Measurements from ENCODE around the gene BRD3OS.

BRD3OS gene

DNA sequence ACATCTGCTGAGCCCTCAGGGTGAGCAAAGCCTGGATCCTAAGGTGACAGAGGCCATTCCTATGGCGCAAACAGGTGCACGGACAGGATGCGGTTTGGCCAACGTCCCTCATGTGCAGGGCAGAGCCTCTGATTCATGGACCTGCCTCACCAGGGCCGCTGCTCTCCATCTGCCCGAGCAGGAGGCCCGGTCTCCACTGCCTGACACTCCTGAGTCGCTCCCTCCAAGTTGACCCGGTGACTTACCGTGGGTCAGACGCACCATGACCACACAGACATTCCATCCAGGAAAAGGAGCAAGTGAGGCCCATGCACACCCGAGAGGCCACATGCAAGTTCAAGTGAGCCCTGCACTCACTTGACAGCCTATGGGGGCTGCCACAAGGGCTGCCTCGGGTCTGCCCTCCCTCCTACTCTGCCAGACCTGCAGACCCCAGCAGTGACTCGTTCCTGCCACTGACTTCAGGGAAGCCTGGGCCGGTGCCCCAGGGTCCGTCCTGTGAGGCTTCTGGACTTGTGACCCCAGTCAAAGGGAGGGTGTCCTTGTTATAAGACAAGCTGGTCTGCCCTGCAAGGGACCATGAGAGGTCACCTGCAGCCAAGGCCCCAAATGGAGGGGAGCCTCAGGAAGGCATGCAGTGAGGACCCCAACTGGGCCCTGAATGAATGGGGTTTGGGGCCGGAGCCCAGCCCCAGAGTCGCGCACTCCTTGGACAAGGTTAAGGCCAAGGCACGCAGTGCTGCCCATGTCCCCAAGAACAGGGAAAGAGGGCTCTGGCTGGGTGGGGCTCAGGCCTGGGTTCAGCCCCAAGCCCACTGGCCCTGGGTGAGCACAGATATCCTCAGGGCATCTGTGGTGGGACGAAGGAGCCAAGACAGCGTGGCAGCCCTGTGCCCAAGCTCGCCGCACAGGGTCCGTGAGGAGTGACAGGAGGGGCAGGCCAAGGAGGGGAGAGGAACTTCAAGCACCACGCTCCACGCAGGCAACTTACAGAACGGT lies 10.1 kb downstream of the BRD3OS start:
- DNase-seq = no peak

DNA sequence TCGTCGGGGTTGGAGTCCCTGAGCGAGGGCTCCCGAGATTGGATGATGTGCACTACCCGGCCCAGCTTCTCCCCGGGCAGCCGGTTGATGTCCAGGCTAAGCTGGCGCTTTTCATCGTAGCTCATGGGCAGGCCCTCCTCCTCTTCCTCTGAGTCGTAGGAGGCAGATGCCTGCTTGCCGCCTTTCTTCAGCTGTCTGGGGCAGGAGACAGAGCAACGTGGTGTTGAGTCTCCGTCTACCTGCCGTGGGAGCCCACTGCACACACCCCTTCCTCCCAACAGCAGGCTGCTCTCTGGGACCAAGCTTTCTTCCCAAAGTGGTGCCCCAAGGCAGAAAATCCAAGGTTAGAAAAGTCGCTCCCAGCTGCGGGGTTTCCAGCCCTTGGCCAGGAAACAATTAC lies 10.8 kb downstream of the BRD3OS start:
- no peak for DNase-seq

DNA sequence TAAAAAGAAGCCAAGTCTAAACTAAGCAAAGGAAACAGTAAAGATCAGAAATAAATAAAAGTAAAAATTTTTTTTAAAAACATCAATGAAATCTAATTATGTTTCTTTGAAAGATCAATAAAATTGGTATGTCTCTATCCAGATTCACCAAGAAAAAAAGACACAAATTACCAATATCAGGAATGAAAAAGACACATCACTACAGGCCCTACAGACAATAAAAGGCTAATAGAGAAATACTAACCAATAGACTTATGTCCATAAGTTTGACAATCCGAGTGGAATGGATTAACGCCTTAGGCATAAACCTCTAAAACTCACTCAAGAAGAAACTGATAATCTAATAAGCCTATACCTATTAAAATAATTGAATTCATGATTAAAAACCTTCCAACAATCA lies 12.4 kb downstream of the BRD3OS start:
- no peak for DNase-seq

DNA sequence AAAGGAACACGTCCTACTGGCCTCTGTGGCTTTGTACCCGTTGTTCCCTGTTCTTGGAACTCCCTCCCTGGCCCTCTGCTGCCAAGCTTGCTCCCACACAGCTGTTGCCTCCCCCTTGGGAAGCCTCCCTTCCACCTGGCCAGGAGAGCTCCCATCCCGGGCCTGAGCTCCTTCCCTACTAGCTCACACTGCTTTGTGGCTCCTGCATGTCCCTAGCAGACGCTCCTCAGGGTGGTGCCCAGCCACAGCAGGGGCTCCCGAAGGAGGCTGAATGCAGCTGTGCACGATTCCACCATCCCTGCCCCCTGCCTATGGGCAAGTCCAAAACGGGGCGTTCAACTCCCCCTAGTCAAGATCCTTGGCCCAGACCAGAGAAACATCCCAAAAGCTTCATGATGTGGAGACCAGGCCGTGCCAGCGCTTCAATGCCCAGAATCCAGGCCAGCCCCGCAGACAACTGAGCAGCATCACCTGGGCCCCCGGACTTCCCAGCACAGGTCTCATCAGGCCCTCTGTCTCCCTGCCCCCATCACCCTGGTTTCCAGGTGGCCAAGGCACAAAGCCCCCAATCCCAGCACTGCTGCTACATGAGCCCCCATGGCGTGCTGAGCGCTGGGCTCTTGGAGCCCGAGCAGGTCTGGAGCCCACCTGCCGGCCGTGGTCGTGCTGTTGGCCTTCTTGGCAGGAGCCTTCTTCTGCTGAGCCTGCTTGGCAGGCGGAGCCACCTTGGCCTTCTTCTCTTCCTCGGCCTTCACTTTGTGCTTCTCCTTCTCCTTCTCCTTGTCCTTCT lies 14.3 kb downstream of the BRD3OS start:
- DNase-seq = no peak

DNA sequence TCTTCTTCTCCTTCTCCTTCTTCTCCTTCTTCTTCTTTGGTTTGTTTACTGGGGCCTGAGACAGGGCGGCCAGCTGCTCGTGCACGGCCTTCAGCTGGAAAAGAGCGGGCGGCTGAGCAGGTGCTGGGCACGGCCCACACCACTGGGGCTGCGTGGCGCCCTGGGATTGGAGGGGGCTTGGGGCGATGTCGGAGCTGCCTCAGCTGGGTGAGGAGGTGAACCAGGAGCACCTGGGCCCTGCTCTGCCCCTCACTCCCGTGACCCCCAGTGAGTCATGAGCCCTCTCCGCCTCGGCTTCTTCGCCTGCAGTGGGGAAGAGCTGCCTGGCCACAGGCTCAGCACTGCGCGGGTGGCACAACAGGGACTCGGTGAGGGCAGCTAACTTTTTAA lies 14.9 kb downstream of the BRD3OS start:
- DNase-seq = no peak

DNA sequence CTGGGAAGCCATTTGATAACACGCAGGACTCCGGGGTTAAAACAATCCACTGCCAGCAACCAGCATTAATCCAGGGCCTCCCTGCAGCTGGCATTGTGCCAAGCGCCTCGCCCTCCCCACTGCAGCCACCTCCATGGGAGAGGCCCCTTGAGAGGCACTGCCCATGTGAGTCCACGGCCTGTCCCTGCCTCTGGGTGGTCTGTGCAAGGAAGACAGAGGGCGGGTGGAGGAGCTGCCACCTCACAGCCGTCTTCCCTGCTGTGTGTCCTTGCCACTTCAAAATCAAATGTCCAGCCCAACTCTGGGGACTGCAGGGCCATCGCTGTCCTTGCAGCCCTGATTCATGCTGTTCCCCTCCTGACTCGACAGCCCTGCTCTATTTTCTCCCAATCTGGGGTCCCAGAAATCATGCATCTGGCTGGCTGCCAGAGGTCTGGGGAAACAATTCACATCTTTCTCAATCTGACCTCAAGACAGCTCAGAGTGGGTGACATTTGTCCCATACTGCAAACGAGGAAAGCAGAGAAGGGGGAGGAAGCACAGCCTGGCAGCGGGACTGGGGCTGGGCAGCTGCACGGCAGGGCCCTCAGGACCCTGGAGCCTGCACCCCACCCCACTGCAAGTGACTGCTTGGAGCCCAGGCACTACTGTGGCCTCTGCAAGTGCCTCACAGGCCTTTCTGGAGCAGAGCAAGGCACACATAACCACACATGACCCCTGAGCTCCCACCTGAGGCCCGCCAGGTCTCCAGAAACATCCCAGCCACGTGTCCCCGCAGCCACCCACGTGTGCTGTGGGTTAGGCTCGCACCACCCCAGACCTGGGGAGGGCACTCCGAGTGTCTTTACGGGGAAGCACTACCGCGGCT lies 15.7 kb downstream of the BRD3OS start:
- no peak for DNase-seq

DNA sequence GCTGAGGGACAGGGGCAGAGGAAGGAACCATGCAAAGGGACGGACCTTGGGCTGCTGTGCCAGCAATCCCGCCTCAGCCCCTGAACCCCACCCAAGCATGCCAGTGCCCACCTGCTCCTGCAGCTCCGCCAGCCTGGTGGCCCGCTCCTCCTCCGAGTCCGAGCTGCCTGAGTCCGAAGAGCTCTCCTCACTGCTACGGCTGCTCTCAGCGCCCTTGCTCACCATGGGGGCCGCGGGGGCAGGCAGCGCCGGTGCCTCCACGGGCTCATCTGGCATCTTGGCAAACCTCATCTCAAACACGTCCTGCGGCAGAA lies 16.3 kb downstream of the BRD3OS start:
- no peak for DNase-seq

DNA sequence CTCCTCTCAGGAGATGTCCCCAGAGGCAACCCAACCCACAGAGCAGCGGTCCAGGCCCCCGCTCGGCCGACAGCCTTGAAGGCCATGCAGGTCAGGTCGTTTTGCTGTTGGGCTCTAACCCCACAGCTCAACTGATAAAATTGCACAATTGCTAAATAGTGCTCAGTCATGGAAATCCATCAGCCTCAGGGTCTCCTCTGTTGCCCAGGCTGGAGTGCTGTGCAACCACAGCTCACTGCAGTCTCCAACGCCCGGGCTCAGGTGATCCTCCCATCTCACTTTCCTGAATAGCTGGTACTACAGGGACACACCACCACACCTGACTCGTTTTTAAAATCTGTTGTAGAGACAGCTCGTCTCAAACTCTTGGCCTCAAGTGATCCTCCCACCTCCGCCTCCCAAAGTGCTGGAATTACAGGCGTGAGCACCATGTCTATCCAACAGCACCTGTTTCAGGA lies 18.3 kb downstream of the BRD3OS start:
- no peak for DNase-seq

DNA sequence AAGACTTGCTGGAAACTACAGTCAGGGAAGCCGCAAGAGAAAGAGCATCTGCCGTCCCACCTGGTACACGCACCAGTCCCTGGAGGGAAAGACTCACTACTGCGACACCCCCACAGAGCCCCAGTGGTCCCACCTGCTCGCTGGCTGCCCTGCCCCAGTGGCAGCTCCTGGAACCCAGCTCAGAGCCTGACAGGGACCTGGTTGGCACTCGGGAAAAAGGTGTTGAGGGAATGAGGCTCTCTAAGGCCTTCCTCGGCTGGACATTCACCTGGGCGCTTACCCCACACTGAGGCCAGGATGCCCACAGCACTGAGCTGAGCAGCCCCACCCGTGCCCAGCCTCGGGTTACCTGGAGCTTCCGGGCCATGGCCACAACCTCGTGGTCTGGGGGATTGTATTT lies 19.7 kb downstream of the BRD3OS start:
- DNase-seq = no peak

DNA sequence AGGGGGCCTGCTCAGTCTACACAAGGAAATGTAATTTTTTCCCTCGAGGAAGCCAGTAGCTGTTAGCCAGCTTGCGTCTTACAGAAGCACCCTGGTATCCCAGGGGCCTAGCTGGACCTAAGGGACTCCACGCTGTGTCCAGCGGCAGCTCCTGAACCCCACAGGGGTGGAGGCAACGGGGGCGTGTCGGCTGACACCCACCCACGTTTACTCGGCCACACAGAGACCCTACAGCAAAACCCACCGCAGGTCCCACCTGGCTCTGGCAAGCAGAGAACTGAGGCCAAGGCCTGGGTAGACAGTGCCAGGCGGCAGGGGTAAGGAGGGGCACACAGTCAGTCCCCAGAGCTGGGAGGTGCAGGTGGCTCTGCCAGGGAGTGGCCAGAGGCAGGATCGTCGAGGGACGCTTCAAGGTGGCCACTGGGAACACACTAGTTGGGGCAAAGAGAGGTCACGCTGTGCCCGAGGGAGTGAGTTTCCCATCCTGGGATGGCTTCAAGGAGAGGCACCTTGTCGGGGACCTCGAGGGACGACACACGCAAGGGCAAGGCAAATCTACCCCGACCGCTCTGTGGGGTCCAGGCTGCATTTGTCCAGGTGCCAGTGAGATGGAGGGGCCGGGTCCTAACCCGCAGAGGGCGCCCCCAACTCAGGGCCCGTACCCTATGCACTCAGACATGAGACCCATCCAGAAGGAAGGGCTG lies 20.7 kb downstream of the BRD3OS start:
- DNase-seq = no peak

DNA sequence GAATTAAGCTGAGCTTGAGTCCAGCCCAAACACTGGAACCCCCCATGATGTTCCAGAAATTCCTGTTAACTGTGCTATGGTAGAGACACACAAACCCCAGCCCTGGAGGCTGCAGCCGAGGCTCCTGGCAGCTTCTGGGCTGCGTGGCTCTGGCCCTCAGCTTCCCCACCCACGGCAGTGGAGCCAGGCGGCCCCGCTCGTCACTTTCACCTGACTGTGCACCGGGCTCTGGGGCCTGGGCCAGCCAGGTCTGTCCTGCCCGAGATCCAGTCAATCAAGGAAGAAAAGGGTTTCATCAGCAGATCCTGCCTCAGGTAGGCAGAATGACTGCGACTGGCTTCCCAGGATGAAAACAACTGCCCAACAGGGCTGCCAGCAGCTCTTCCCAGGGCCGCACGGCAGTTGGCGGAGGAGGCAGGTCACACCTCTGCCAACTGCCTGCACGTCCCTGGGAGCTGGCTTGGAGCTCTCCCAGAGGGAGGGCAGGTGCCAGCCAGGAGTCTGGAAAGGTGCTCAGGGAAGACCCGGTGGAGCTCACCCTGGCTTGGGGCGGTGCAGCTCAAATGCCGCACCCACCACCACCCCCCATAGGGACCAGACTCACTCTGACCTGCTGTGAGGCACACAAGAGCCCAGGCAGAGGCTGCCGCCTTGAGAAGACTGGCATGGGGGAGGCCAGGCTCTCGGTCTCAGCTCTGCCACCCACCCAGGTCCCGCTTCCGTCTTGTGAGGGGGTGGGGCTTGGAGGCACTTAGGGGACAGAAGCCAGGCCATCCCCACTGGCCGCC lies 21.8 kb downstream of the BRD3OS start:
- DNase-seq = no peak

DNA sequence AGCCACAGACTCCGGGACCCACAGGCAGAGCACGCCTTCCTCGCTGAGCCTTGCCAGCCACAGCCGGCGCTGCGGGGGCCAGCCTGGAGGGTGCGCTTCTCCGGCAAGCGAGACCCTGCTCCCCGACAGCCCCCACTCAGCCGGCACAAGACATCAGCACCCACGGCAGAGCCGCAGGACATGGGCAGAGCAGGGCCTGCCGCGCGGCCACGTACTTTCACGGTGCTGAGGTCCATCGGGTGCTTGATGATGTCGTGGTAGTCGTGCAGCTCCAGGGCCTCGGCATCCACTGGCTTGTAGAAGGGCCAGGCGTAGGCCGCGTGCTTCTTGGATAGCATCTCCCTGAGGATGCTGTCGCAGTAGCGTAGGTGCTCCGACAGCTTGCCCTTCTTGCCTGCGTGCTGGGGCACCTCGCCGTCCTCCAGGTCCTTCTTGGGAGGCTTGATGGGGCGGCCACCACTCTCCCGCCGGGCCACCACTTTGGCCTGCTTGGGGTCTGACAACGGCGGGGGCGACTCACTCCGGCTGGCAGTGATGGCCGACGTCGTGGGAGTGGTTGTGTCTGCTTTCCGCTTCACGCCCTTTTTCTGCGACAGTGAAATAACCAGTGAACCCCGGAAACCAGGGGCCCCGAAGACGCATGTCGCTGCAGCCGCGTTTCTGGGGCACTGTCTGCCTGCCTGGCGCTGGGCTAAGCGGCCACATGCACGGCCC lies 22.7 kb downstream of the BRD3OS start:
- no peak for DNase-seq

DNA sequence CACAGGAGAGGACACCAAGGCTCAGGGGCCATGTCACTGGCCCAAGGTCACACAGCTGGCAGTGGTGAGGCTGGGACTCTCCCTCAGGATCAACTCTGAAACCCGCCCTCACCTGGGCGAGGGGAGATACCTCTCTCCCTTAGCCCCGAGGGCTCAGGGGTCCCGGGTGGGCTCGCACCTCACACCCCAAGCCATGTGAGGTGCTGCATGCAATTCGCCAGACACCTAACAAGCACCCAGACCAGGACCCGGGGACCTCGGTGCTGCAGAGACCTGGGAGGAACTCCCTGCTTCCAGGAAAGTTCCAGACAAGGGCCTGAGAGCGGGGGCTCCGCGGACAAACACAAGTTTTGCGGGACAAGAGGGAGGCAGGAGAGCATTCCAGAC lies 23.3 kb downstream of the BRD3OS start:
- no peak for DNase-seq

DNA sequence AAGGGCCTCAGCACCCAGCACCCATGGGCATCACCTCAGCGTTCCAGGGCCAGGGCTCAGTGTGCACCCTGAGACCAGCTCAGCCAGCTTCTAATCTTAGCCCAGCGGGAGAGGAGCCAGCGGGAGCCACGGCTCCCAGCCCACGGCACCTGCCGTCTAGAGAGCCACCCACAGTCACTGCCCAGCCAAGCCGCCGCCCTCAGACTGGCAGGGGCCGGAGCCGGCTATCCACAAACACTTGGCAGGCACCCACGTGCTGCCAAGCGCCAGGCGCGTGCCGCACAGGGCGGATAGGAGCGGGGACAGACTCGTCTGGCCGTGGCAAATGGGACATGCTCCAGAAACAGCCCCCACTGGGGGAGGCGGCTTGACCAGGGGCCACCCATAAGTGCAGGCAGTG lies 24.0 kb downstream of the BRD3OS start:
- no peak for DNase-seq

DNA sequence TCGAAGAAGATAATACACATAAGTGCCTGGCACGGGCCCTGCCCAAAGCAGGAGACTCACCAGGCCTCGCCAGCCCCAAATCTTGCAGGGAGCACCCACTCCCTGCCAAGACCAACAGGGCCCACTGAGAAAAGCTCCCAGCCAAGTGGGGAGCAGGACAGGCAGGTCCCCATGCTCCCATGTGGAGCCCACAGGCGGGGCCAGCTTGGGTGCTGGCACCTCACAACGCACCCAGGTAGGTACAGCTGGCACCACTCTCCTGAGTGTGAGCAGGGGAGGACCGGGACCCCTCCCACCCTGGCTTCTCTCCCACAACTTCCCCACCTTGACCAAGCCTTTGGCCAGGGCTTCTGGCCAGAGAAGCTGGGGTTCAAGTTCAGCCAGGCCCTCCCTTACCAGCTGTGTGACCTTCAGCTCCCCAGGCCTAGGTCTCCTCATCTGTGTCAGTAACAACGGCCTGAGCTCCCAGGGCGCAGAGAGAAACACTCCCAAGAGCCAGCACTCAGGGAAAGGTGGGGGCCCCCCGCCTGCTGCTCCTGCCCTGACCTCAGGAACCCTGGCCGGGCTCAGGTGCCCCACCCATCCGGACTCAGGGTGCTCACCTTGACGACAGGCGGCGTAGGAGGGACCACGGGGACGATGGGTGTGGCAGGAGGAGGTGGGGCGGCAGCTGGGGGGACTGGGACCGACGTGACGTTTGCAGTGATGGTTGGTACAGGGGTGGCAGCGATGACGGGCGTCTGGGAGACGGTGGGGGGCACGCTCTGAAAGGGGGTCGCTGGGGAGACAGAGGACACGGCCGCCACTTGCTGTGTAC lies 24.7 kb downstream of the BRD3OS start:
- no peak for DNase-seq

DNA sequence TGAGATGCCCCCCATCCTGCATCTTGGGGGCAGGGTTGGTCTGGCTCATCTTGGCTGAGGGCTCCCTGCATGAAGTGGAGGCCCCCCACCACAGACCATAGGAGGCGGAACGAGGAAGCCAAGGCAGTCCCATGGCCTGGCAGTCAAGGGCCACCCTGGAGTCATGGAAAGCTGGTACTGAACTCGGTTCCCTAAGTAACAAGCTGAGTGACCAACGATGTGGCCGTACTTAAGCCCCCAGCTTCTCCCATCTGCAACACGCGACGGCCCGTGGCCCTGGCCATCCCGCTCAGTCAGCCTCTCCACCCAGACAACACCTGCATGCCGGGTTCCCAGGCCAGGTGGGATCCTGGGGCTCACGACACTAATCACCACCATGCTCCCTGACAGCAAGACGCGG lies 25.4 kb downstream of the BRD3OS start:
- no peak for DNase-seq

DNA sequence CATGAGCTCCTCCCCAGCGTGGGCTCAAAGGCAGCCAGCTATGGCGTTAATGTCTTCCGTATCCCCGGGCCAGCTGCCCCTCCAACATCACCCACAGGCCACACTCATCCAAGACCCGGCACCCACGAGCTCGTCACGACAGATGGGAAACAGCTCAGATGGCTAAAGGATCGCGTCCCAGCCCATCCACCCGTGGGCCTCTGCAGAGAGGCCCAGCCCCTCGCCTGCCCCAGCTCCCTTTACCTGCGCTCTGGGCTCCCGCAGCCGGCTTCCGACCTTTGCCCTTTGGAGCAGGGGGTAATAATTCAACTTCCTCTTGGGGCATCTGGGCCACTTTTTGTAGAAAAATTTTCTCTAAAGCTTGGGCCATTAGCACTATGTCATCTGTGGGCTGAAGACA lies 26.0 kb downstream of the BRD3OS start:
- DNase-seq = no peak

DNA sequence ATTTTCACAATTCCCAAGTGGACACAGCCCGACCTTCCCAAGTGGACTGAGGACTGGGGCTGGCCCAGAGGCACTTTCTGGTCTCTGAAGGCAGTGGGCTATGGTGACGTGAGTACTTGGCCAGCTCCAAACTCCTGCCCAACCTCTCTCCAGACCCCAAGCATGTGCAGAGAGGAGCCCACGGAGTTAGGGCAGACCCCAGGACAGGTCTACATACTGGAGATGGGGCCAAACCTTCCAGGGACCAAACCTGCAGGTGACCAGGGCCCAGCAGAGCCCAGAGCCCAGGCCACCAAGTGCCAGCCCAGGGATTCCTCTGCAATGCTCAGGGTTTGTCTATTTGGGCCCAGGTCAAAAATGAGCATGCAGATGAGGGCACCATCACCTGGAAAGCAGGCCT lies 27.2 kb downstream of the BRD3OS start:
- no peak for DNase-seq

DNA sequence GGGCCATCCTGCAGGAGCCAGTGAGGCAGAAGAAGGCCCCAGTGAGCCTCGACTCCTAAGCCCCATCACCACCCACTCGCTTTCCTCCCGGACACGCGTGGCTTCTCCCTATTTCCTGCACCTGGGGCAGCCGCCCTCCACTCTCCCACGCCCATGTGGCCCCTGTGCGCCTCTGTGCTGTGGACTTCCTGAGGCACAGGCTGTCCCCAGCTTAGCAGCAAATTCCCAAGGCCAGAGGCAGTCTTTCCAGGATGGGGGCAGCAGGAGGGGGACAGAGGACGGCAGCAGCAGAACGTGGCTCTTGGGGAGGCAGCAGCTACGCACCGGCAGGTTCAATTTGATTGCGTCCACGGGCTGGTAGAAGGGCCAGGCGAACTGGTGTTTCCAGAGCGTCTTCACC lies 27.7 kb downstream of the BRD3OS start:
- DNase-seq = no peak

DNA sequence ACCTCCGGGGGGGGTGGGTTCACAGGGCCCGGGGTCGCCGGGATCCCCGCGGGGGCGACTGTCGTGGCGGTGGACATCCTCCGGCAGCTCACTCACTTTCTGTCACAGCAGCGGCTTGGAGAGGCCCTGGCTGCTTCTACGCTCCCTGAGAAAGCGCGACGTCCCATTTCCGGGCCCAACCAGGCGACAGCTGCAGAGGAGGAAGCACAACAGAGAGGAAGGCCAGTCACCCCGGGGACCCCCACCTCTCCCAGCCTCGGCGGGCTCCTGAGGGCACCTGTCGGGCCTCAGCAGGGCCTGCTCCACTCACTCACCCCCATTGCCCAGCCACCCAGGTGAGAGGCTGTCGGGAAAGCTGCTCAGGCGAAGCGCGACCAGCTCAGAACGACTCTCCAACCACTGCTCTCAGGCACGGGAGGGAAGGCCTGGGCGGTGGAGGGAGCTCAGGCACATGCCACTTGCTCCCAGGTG lies 28.2 kb downstream of the BRD3OS start:
- DNase-seq = no peak

Measured in CD4-positive, alpha-beta T cell treated with Interleukin-4 for 4 hours (primary cell).